Measurements from ENCODE around the gene RNASEH2A. TPM values are rescaled to one million over a fixed set of nuclear protein-coding genes. Genes with fewer than 3 reads are reported as not detected.

The RNASEH2A gene
- total RNA-seq, 1 donor from 2014 or later: 6.3 TPM

- peak; percentile 17 for ATAC-seq
- peak; percentile 85 for DNase-seq (ENCODE audit: missing footprints)
- intact Hi-C loops (cut with DNase I): no loop called here
Measured at GRCh38 chr19:12779162-12779993, 27.0 kb upstream of the RNASEH2A start.

GRCh38 chr19:12782174-12782423 is 24.3 kb upstream of the RNASEH2A start:
- no peak for DNase-seq (ENCODE audit: missing footprints)
- ATAC-seq: no peak
- intact Hi-C loops (cut with DNase I): no loop called here

- DNase-seq (ENCODE audit: missing footprints) (peak; percentile 95), ATAC-seq (peak; percentile 74)
- intact Hi-C loops (cut with DNase I): no loop called here
Measured at GRCh38 chr19:12782424-12783290, 23.7 kb upstream of the RNASEH2A start.

GRCh38 chr19:12783291-12783848 is 23.0 kb upstream of the RNASEH2A start:
- DNase-seq (ENCODE audit: missing footprints) (no peak), ATAC-seq (no peak)
- intact Hi-C loops (cut with DNase I): no loop called here

GRCh38 chr19:12783849-12784393 is 22.5 kb upstream of the RNASEH2A start:
- ATAC-seq (no peak), DNase-seq (ENCODE audit: missing footprints) (no peak)
- intact Hi-C loops (cut with DNase I): no loop called here

GRCh38 chr19:12784394-12784870 is 22.0 kb upstream of the RNASEH2A start:
- intact Hi-C loops (cut with DNase I): no loop called here
- DNase-seq (ENCODE audit: missing footprints): no peak
- no peak for ATAC-seq

- no peak for ATAC-seq
- intact Hi-C loops (cut with DNase I): no loop called here
- no peak for DNase-seq (ENCODE audit: missing footprints)
Measured at GRCh38 chr19:12784871-12785430, 21.4 kb upstream of the RNASEH2A start.

GRCh38 chr19:12785431-12786031 is 20.9 kb upstream of the RNASEH2A start:
- intact Hi-C loops (cut with DNase I): no loop called here
- no peak for DNase-seq (ENCODE audit: missing footprints)
- ATAC-seq: no peak

GRCh38 chr19:12786141-12786870 is 20.1 kb upstream of the RNASEH2A start:
- peak; percentile 92 for DNase-seq (ENCODE audit: missing footprints)
- intact Hi-C loops (cut with DNase I): no loop called here
- ATAC-seq: no peak

- DNase-seq (ENCODE audit: missing footprints) (no peak), ATAC-seq (no peak)
- intact Hi-C loops (cut with DNase I): no loop called here
Measured at GRCh38 chr19:12786952-12787351, 19.4 kb upstream of the RNASEH2A start.

GRCh38 chr19:12787458-12787857 is 18.9 kb upstream of the RNASEH2A start:
- intact Hi-C loops (cut with DNase I): no loop called here
- DNase-seq (ENCODE audit: missing footprints): no peak
- no peak for ATAC-seq

- ATAC-seq (no peak), DNase-seq (ENCODE audit: missing footprints) (no peak)
- intact Hi-C loops (cut with DNase I): no loop called here
Measured at GRCh38 chr19:12788042-12788681, 18.2 kb upstream of the RNASEH2A start.

- intact Hi-C loops (cut with DNase I): no loop called here
- peak; percentile 92 for DNase-seq (ENCODE audit: missing footprints)
- ATAC-seq: no peak
Measured at GRCh38 chr19:12788682-12789097, 17.7 kb upstream of the RNASEH2A start.

- DNase-seq (ENCODE audit: missing footprints): no peak
- ATAC-seq: no peak
- intact Hi-C loops (cut with DNase I): no loop called here
Measured at GRCh38 chr19:12789098-12789903, 17.1 kb upstream of the RNASEH2A start.

GRCh38 chr19:12789904-12790619 is 16.3 kb upstream of the RNASEH2A start:
- peak; percentile 68 for ATAC-seq
- intact Hi-C loops (cut with DNase I): loop anchor here (2.0 kb wide), 1 partner anchor 53 kb away; the partner anchor contains the start of gene GET3
- peak; percentile 99 for DNase-seq (ENCODE audit: missing footprints)

Data from Right ventricle myocardium inferior (tissue), 1 donor.